SK-N-MC (cell line): Measurements from ENCODE around the gene E2F1.

Experiments used
- EZH2 ChIP-seq: fragments of 200-600 bp; sonication (generic); IDR thresholded peaks from one replicate; pipeline ENCODE4 v1.6.1; 2017; ENCODE audit warnings: antibody characterized with exemption
- FOXP2 ChIP-seq: optimal IDR thresholded peaks from 2 replicates; pipeline ENCODE3; 2011; ENCODE audit warnings: mild to moderate bottlenecking, moderate library complexity; ENCODE audit not compliant: insufficient read depth; ENCODE audit errors: extremely low read length, control extremely low read depth
- POLR2AphosphoS5 ChIP-seq: IDR thresholded peaks from 2 replicates; pipeline ENCODE4 v1.6.1; 2012; ENCODE audit warnings: mild to moderate bottlenecking, low read depth, low read length, borderline replicate concordance

- TF ChIP-seq POLR2AphosphoS5: no peak
- TF ChIP-seq EZH2: no peak
- TF ChIP-seq FOXP2: no peak
Observed at GRCh38 chr20:33729101-33729500, 42.9 kb upstream of the E2F1 start.
